ENCODE measurements around the gene TBC1D23.

- TF ChIP-seq CTCF (IDR thresholded peaks at IDR 0.05) (no peak), EP300 (IDR thresholded peaks at IDR 0.05) (no peak), POLR2AphosphoS5 (IDR thresholded peaks at IDR 0.05) (no peak), POLR2A (IDR thresholded peaks at IDR 0.05) (no peak)
Measured at GRCh38 chr3:100340527-100340926, 79.7 kb downstream of the TBC1D23 start.
